HCT116 (cell line): ENCODE data around the gene DDX10. TPM values are rescaled to one million over a fixed set of nuclear protein-coding genes. Genes with fewer than 3 reads are reported as not detected.

ENCODE experiments used
- ATAC-seq: fragments of 200-7000 bp; cut with Tn5 transposase; 2 replicates; pipeline ENCODE4 v1.9.1; 2020; ENCODE audit warnings: mild to moderate bottlenecking, moderate library complexity
- BruUV-seq: library from RNA; stranded (reverse); fragments of 400-500 nt; replicated peaks from 2 replicates; lab custom pipeline; 2021; lab: Mats Ljungman, UMichigan
- CTCF ChIA-PET: fragments of 300-600 bp; sonication (Branson Sonifier 250); formaldehyde crosslinking; loops from one replicate; lab custom pipeline; 2021; ENCODE audit warnings: antibody characterized with exemption; lab: Charles Lee
- POLR2A ChIA-PET: fragments of 300-600, 350-600 bp; sonication (Branson Sonifier 250); formaldehyde crosslinking; loops from one replicate; lab custom pipeline; 2021; ENCODE audit warnings: antibody characterized with exemption; lab: Charles Lee
- RAD21 ChIA-PET, 2 experiments: fragments of 300-600 bp; sonication (Branson Sonifier 250); formaldehyde crosslinking; loops; one replicate each; lab custom pipeline; 2023; ENCODE audit warnings: low total read pairs in 2 of 2; ENCODE audit not compliant: uncharacterized antibody in 2 of 2, unreplicated experiment in 2 of 2, low non-redundant PET in 1 of 2; lab: Charles Lee
- DNase-seq: peaks from one replicate; pipeline ENCODE4 v3.0.0-alpha.2; 2010; ENCODE audit warnings: low read depth, low spot score
- H2AFZ ChIP-seq: fragments of 200-600 bp; shearing (Covaris generic), sonication (generic); 2 replicates; pipeline ENCODE4 v1.6.1; 2017; ENCODE audit warnings: low read depth, mixed run types, mixed read lengths, antibody characterized with exemption, low read length; ENCODE audit not compliant: poor library complexity, severe bottlenecking
- H3K27ac ChIP-seq: 2 replicates; pipeline ENCODE4 v1.5.1; 2012; ENCODE audit warnings: low read depth, low read length
- H3K27me3 ChIP-seq: fragments of 200-600 bp; sonication (generic); 2 replicates; pipeline ENCODE4 v1.6.1; 2016; ENCODE audit warnings: mixed run types, low read length, mixed read lengths; ENCODE audit not compliant: insufficient read depth
- H3K36me3 ChIP-seq, 2 experiments: fragments of 200-500 bp in 1 of 2; fragments of 200-600 bp in 1 of 2; sonication (Bioruptor generic) in 1 of 2; sonication (generic) in 1 of 2; 2 replicates each; pipeline versions ENCODE4 v1.5.1 to v1.6.1; 2014 to 2016; ENCODE audit warnings: low read length in 2 of 2, inconsistent platforms in 1 of 2, mixed read lengths in 1 of 2, mixed run types in 1 of 2; ENCODE audit not compliant: insufficient read depth in 2 of 2, control insufficient read depth in 1 of 2
- H3K4me1 ChIP-seq, 2 experiments: fragments of 200-600 bp in 1 of 2; sonication (generic) in 1 of 2; 2 replicates each; pipeline versions ENCODE4 v1.5.1 to v1.6.1; 2012 to 2017; ENCODE audit warnings: low read length in 2 of 2, inconsistent platforms in 1 of 2, mild to moderate bottlenecking in 1 of 2, mixed read lengths in 1 of 2, mixed run types in 1 of 2, moderate library complexity in 1 of 2; ENCODE audit not compliant: insufficient read depth in 2 of 2, control insufficient read depth in 1 of 2
- H3K4me2 ChIP-seq: fragments of 200-600 bp; sonication (generic); 2 replicates; pipeline ENCODE4 v1.6.1; 2017; ENCODE audit warnings: mixed run types, low read length, mixed read lengths
- H3K4me3 ChIP-seq, 2 experiments: fragments of 200-600 bp in 1 of 2; sonication (generic) in 1 of 2; replicated peaks in 1 of 2; 2 replicates each; pipeline ENCODE4 v1.5.1; 2011 to 2016; ENCODE audit warnings: low read length in 2 of 2, control low read depth in 1 of 2, low read depth in 1 of 2, mild to moderate bottlenecking in 1 of 2, mixed read lengths in 1 of 2, mixed run types in 1 of 2
- H3K79me2 ChIP-seq: fragments of 200-600 bp; sonication (generic); 2 replicates; pipeline ENCODE4 v1.6.1; 2017; ENCODE audit warnings: mild to moderate bottlenecking, mixed run types, low read length, moderate library complexity, mixed read lengths; ENCODE audit not compliant: insufficient read depth
- H3K9ac ChIP-seq: fragments of 200-600 bp; sonication (generic); 2 replicates; pipeline ENCODE4 v1.6.1; 2016; ENCODE audit warnings: low read length, mixed read lengths
- H3K9me2 ChIP-seq: fragments of 200-600 bp; sonication (generic), shearing (Covaris generic); 2 replicates; pipeline ENCODE4 v1.6.1; 2017; ENCODE audit warnings: mixed run types, mild to moderate bottlenecking, moderate library complexity; ENCODE audit not compliant: insufficient read depth
- H3K9me3 ChIP-seq, 2 experiments: fragments of 200-500 bp in 1 of 2; fragments of 200-600 bp in 1 of 2; sonication (Bioruptor generic) in 1 of 2; sonication (generic) in 1 of 2; 2 replicates each; pipeline ENCODE4 v1.6.1; 2014 to 2017; ENCODE audit warnings: low read length in 2 of 2, mixed read lengths in 2 of 2, inconsistent platforms in 1 of 2, low read depth in 1 of 2, mild to moderate bottlenecking in 1 of 2, mixed run types in 1 of 2, moderate library complexity in 1 of 2; ENCODE audit not compliant: control insufficient read depth in 1 of 2, insufficient read depth in 1 of 2
- H4K20me1 ChIP-seq: fragments of 200-600 bp; sonication (generic), shearing (Covaris generic); 2 replicates; pipeline ENCODE4 v1.6.1; 2017; ENCODE audit warnings: mixed run types, mild to moderate bottlenecking, moderate library complexity; ENCODE audit not compliant: insufficient read depth
- ATF3 ChIP-seq: IDR thresholded peaks from 2 replicates; pipeline ENCODE4 v1.6.1; 2012
- CEBPB ChIP-seq: IDR thresholded peaks from 2 replicates; pipeline ENCODE4 v1.6.1; 2012; ENCODE audit warnings: low read depth
- ELF1 ChIP-seq: IDR thresholded peaks from 2 replicates; pipeline ENCODE4 v1.6.1; 2012; ENCODE audit warnings: low read depth, borderline replicate concordance
- EZH2 ChIP-seq: fragments of 200-600 bp; sonication (generic); IDR thresholded peaks from 2 replicates; pipeline ENCODE4 v1.6.1; 2017; ENCODE audit warnings: antibody characterized with exemption, mixed run types
- SRF ChIP-seq: IDR thresholded peaks from 2 replicates; pipeline ENCODE4 v1.6.1; 2012; ENCODE audit warnings: low read depth
- intact Hi-C: fragments of 100-400 bp; cut with micrococcal nuclease; formaldehyde crosslinking; loops from 2 replicates; pipeline ENCODE4 v1.10.0; 2022
- total RNA-seq: library from RNA; stranded (reverse); gene quantifications from one replicate; pipeline ENCODE4 v1.2.1, GENCODE V29; 2021; ENCODE audit not compliant: unreplicated experiment
- TF ChIP-seq, protein P1 (sequence below), 3 experiments: fragments of 200-600 bp in 1 of 3; sonication (generic) in 1 of 3; IDR thresholded peaks in 2 of 3; conservative IDR thresholded peaks in 1 of 3; 2 replicates each; pipeline ENCODE4 v1.5.1; 2012 to 2017; ENCODE audit warnings: low read depth in 2 of 3, low read length in 2 of 3, antibody characterized with exemption in 1 of 3, borderline replicate concordance in 1 of 3, control low read depth in 1 of 3, mild to moderate bottlenecking in 1 of 3, mixed read lengths in 1 of 3, mixed run types in 1 of 3, moderate library complexity in 1 of 3; ENCODE audit not compliant: insufficient read depth in 1 of 3
- TF ChIP-seq, protein P2 (sequence below): IDR thresholded peaks from 2 replicates; pipeline ENCODE4 v1.6.1; 2012; ENCODE audit warnings: low read depth

Gene DDX10
- total RNA-seq, 1 experiment from 2014 or later, result 66.5 TPM

DNA sequence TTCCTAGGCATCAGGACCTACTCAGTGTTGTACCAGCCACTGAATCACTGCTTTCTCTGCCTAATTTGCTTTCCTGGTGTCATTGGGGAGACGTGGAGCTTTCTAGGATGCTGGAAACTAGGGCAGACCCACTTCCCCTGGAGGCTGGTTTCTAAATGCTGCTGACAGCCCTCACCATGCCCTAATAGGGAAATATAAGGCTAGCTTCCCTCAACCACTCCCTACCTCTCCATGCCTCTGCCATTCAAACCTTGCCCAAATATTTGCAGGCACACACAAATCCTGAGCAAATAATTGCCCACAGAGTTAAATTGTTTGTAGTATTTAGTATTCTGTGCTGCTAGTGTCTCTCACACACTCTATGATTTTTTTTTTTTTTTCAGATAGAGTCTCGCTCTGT is 310.2 kb downstream of the DDX10 start:
- Histone ChIP-seq H3K4me3 (no peak overlapping the region), H3K9me3 (no peaks in the 10 kb centered on the region), H3K4me2 (no peak overlapping the region), H3K9ac (no peak overlapping the region), H2AFZ (no peak overlapping the region), H3K4me1 (peaks cover 8 to 17% of the 10 kb centered on the region in 2 experiments), H3K27ac (no peak overlapping the region), H3K36me3 (no peaks in the 10 kb centered on the region), H3K9me2 (no peaks in the 10 kb centered on the region), H4K20me1 (no peaks in the 10 kb centered on the region), H3K79me2 (no peaks in the 10 kb centered on the region), H3K27me3 (no peaks in the 10 kb centered on the region)
- intact Hi-C loops, result no loop called here
- ChIA-PET POLR2A (no interaction called here), CTCF (no interaction called here), RAD21 (no interaction called here)
- DNase-seq (no peak), ATAC-seq (no peak)
- TF ChIP-seq ATF3, result no peak
- TF ChIP-seq ELF1, result no peak
- TF ChIP-seq EZH2, result no peak
- TF ChIP-seq, protein P1, sequence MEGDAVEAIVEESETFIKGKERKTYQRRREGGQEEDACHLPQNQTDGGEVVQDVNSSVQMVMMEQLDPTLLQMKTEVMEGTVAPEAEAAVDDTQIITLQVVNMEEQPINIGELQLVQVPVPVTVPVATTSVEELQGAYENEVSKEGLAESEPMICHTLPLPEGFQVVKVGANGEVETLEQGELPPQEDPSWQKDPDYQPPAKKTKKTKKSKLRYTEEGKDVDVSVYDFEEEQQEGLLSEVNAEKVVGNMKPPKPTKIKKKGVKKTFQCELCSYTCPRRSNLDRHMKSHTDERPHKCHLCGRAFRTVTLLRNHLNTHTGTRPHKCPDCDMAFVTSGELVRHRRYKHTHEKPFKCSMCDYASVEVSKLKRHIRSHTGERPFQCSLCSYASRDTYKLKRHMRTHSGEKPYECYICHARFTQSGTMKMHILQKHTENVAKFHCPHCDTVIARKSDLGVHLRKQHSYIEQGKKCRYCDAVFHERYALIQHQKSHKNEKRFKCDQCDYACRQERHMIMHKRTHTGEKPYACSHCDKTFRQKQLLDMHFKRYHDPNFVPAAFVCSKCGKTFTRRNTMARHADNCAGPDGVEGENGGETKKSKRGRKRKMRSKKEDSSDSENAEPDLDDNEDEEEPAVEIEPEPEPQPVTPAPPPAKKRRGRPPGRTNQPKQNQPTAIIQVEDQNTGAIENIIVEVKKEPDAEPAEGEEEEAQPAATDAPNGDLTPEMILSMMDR (IDR thresholded peaks at IDR 0.05 in 2 of 3, conservative IDR thresholded peaks at IDR 0.05 in 1 of 3; ENCODE audit: borderline replicate concordance in 1 of 3, insufficient read depth in 1 of 3, low read depth in 2 of 3, low read length in 2 of 3), result no peak
- no peak for TF ChIP-seq SRF
- no peak for TF ChIP-seq CEBPB
- TF ChIP-seq, protein P2, sequence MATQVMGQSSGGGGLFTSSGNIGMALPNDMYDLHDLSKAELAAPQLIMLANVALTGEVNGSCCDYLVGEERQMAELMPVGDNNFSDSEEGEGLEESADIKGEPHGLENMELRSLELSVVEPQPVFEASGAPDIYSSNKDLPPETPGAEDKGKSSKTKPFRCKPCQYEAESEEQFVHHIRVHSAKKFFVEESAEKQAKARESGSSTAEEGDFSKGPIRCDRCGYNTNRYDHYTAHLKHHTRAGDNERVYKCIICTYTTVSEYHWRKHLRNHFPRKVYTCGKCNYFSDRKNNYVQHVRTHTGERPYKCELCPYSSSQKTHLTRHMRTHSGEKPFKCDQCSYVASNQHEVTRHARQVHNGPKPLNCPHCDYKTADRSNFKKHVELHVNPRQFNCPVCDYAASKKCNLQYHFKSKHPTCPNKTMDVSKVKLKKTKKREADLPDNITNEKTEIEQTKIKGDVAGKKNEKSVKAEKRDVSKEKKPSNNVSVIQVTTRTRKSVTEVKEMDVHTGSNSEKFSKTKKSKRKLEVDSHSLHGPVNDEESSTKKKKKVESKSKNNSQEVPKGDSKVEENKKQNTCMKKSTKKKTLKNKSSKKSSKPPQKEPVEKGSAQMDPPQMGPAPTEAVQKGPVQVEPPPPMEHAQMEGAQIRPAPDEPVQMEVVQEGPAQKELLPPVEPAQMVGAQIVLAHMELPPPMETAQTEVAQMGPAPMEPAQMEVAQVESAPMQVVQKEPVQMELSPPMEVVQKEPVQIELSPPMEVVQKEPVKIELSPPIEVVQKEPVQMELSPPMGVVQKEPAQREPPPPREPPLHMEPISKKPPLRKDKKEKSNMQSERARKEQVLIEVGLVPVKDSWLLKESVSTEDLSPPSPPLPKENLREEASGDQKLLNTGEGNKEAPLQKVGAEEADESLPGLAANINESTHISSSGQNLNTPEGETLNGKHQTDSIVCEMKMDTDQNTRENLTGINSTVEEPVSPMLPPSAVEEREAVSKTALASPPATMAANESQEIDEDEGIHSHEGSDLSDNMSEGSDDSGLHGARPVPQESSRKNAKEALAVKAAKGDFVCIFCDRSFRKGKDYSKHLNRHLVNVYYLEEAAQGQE, result no peak
- BruUV-seq, result no TSS peak
